HepG2 (cell line): Measurements from ENCODE around the gene EIF3L. TPM values are rescaled to one million over a fixed set of nuclear protein-coding genes. Genes with fewer than 3 reads are reported as not detected.

ENCODE experiments used
- ARID3A ChIP-seq: IDR thresholded peaks from 2 replicates; pipeline ENCODE4 v1.6.1; 2012; ENCODE audit warnings: low read depth, low read length, improper control_type of control experiment
- ATF7-NPFF ChIP-seq: sonication (generic); formaldehyde crosslinking; IDR thresholded peaks from 2 replicates; pipeline ENCODE4 v1.8.1; 2023; ENCODE audit warnings: mild to moderate bottlenecking, low read depth, missing genetic modification reagents, moderate library complexity
- FLYWCH1 ChIP-seq: sonication (generic); formaldehyde crosslinking; IDR thresholded peaks from 2 replicates; pipeline ENCODE4 v1.8.1; 2023; ENCODE audit warnings: mild to moderate bottlenecking, missing genetic modification reagents
- GMEB1 ChIP-seq: sonication (generic); formaldehyde crosslinking; IDR thresholded peaks from 2 replicates; pipeline ENCODE4 v1.5.1; 2020; ENCODE audit warnings: missing genetic modification reagents, mild to moderate bottlenecking, borderline replicate concordance
- HNRNPH1 ChIP-seq: fragments of 200-400 bp; formaldehyde crosslinking; optimal IDR thresholded peaks from 2 replicates; pipeline ENCODE3; 2017; ENCODE audit warnings: mild to moderate bottlenecking, low read depth, low read length
- KLF15 ChIP-seq: sonication (generic); formaldehyde crosslinking; IDR thresholded peaks from 2 replicates; pipeline ENCODE4 v1.8.1; 2023; ENCODE audit warnings: borderline replicate concordance, mild to moderate bottlenecking, inconsistent platforms, missing genetic modification reagents, mixed read lengths
- MED8 ChIP-seq: sonication (generic); formaldehyde crosslinking; IDR thresholded peaks from 2 replicates; pipeline ENCODE4 v1.8.1; 2023; ENCODE audit warnings: mild to moderate bottlenecking, missing genetic modification reagents; ENCODE audit not compliant: insufficient replicate concordance
- NFKB2 ChIP-seq: sonication (generic); formaldehyde crosslinking; IDR thresholded peaks from 2 replicates; pipeline ENCODE4 v1.4.0; 2020; ENCODE audit warnings: missing genetic modification reagents, borderline replicate concordance
- XBP1 ChIP-seq: sonication (generic); formaldehyde crosslinking; IDR thresholded peaks from 2 replicates; pipeline ENCODE4 v1.5.0; 2020; ENCODE audit warnings: missing genetic modification reagents
- ZNF282 ChIP-seq: fragments of 450-650 bp; IDR thresholded peaks from 2 replicates; pipeline ENCODE4 v1.6.1; 2018; ENCODE audit not compliant: partially characterized antibody
- ZNF883 ChIP-seq: sonication (generic); formaldehyde crosslinking; IDR thresholded peaks from 2 replicates; pipeline ENCODE4 v1.5.1; 2020; ENCODE audit warnings: mild to moderate bottlenecking, missing genetic modification reagents; ENCODE audit errors: not compliant biosample characterization
- polyA plus RNA-seq, 8 experiments: library from polyadenylated mRNA; depleted of rRNA in 3 of 8; stranded (reverse) in 7 of 8; unstranded in 1 of 8; fragments of >200 nt; fragmentation: Illumina TruSeq in 4 of 8; extraction: Trizol in 4 of 8; gene quantifications; 2 replicates each; pipeline versions ENCODE4 v1.2.1 to v1.2.3, GENCODE V29; 2011 to 2016; ENCODE audit warnings: low read depth in 4 of 8, missing spikeins in 1 of 8, mixed read lengths in 1 of 8; ENCODE audit not compliant: insufficient read depth in 1 of 8
- total RNA-seq, 5 experiments: library from RNA; depleted of rRNA; stranded (reverse); fragments of >200 nt; fragmentation: Illumina TruSeq; extraction: Trizol; gene quantifications; 2 replicates each; pipeline ENCODE4 v1.2.3, GENCODE V29; 2016; ENCODE audit warnings: low read depth in 1 of 5
- TF ChIP-seq, protein P1 (sequence below), 2 experiments: sonication (generic) in 1 of 2; formaldehyde crosslinking in 1 of 2; IDR thresholded peaks; 2 replicates each; pipeline versions ENCODE4 v1.6.1 to v1.9.0; 2014 to 2022; ENCODE audit warnings: antibody characterized with exemption in 1 of 2, borderline replicate concordance in 1 of 2, inconsistent platforms in 1 of 2, low read depth in 1 of 2, missing genetic modification reagents in 1 of 2
- TF ChIP-seq, protein P2 (sequence below): sonication (generic); formaldehyde crosslinking; IDR thresholded peaks from 2 replicates; pipeline ENCODE4 v1.4.0; 2020; ENCODE audit warnings: missing genetic modification reagents

EIF3L gene
- total and polyA plus RNA-seq, 2 of the 13 experiments (the other 11 are each of a cell fraction or from before 2014, with no cell fraction given): 514 to 793 TPM

- TF ChIP-seq ATF7-NPFF: no peak; the same call in 1 of the 2 replicates
- no peak for TF ChIP-seq XBP1 (CRISPR knock-in tag)
- TF ChIP-seq HNRNPH1: no peak
- no peak for TF ChIP-seq ARID3A
- TF ChIP-seq ZNF282: no peak
- no peak for TF ChIP-seq KLF15 (CRISPR knock-in tag)
- no peak for TF ChIP-seq MED8 (CRISPR knock-in tag)
- peak; percentile 74 for TF ChIP-seq GMEB1 (CRISPR knock-in tag)
- TF ChIP-seq, protein P1, sequence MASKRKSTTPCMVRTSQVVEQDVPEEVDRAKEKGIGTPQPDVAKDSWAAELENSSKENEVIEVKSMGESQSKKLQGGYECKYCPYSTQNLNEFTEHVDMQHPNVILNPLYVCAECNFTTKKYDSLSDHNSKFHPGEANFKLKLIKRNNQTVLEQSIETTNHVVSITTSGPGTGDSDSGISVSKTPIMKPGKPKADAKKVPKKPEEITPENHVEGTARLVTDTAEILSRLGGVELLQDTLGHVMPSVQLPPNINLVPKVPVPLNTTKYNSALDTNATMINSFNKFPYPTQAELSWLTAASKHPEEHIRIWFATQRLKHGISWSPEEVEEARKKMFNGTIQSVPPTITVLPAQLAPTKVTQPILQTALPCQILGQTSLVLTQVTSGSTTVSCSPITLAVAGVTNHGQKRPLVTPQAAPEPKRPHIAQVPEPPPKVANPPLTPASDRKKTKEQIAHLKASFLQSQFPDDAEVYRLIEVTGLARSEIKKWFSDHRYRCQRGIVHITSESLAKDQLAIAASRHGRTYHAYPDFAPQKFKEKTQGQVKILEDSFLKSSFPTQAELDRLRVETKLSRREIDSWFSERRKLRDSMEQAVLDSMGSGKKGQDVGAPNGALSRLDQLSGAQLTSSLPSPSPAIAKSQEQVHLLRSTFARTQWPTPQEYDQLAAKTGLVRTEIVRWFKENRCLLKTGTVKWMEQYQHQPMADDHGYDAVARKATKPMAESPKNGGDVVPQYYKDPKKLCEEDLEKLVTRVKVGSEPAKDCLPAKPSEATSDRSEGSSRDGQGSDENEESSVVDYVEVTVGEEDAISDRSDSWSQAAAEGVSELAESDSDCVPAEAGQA (IDR thresholded peaks at IDR 0.05; ENCODE audit: low read depth): no peak
- TF ChIP-seq, protein P1 (CRISPR knock-in tag; IDR thresholded peaks at IDR 0.05; ENCODE audit: borderline replicate concordance): 0 out of 2 replicates have a peak, but pooled peaks have one; percentile 57
- TF ChIP-seq, protein P2, sequence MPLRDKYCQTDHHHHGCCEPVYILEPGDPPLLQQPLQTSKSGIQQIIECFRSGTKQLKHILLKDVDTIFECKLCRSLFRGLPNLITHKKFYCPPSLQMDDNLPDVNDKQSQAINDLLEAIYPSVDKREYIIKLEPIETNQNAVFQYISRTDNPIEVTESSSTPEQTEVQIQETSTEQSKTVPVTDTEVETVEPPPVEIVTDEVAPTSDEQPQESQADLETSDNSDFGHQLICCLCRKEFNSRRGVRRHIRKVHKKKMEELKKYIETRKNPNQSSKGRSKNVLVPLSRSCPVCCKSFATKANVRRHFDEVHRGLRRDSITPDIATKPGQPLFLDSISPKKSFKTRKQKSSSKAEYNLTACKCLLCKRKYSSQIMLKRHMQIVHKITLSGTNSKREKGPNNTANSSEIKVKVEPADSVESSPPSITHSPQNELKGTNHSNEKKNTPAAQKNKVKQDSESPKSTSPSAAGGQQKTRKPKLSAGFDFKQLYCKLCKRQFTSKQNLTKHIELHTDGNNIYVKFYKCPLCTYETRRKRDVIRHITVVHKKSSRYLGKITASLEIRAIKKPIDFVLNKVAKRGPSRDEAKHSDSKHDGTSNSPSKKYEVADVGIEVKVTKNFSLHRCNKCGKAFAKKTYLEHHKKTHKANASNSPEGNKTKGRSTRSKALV (CRISPR knock-in tag): no peak
- no peak for TF ChIP-seq FLYWCH1 (CRISPR knock-in tag)
- peak; percentile 61 for TF ChIP-seq ZNF883 (CRISPR knock-in tag)
- TF ChIP-seq NFKB2 (CRISPR knock-in tag): peak; percentile 47; the same call in 1 of the 2 replicates
These were observed 46.7 kb upstream of the EIF3L start (continued) for GRCh38 chr22:37802310-37803194.
